ENCODE results near the gene IL13. TPM values are rescaled to one million over a fixed set of nuclear protein-coding genes. Genes with fewer than 3 reads are reported as not detected.

IL13 gene
- total RNA-seq, 1 experiment from 2014 or later: not detected

DNA sequence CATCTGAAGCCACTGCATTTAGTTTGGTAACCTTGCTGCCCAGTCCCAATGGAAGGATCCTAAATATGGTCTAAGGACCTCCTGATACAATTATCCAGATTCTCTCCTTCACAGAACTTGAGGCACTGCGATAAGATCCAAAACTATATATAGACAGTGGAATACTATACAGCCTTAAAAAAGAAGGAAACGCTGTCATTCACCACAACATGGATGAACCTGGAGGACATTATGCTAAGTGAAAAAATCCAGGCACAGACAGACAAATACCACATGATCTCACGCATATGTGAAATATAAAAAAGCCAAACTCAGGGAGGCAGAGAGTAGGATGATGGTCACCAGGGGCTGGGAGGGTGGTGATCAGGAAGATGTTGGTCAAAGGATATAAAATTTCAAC lies 13.0 kb downstream of the IL13 start:
- Mint-ChIP-seq H3K27ac (no peak overlapping the region), H3K27me3 (ENCODE audit: low read depth) (no peaks in the 10 kb centered on the region; the same call in 1 of the 2 replicates), H3K36me3 (peaks cover 2% of the 10 kb centered on the region; the same call in 1 of the 2 replicates), H3K9me3 (peaks cover 9% of the 10 kb centered on the region), H3K4me1 (peaks cover 7% of the 10 kb centered on the region; the same call in 1 of the 2 replicates), H3K4me3 (no peak overlapping the region)
- CTCF ChIA-PET: interaction anchor here (1.6 kb wide), 1 partner anchor 144 kb away, joined by 4 read pairs; no protein-coding TSS in a partner anchor
- POLR2A ChIA-PET: no interaction called here
- no peak for TF ChIP-seq FOXJ3 (CRISPR knock-in tag; IDR thresholded peaks at IDR 0.05; ENCODE audit: borderline replicate concordance)
- TF ChIP-seq IRF2 (CRISPR knock-in tag; IDR thresholded peaks at IDR 0.05; ENCODE audit: borderline replicate concordance, low read depth): no peak
- no peak for TF ChIP-seq ZNF121 (CRISPR knock-in tag; IDR thresholded peaks at IDR 0.05)
- TF ChIP-seq, protein P1, sequence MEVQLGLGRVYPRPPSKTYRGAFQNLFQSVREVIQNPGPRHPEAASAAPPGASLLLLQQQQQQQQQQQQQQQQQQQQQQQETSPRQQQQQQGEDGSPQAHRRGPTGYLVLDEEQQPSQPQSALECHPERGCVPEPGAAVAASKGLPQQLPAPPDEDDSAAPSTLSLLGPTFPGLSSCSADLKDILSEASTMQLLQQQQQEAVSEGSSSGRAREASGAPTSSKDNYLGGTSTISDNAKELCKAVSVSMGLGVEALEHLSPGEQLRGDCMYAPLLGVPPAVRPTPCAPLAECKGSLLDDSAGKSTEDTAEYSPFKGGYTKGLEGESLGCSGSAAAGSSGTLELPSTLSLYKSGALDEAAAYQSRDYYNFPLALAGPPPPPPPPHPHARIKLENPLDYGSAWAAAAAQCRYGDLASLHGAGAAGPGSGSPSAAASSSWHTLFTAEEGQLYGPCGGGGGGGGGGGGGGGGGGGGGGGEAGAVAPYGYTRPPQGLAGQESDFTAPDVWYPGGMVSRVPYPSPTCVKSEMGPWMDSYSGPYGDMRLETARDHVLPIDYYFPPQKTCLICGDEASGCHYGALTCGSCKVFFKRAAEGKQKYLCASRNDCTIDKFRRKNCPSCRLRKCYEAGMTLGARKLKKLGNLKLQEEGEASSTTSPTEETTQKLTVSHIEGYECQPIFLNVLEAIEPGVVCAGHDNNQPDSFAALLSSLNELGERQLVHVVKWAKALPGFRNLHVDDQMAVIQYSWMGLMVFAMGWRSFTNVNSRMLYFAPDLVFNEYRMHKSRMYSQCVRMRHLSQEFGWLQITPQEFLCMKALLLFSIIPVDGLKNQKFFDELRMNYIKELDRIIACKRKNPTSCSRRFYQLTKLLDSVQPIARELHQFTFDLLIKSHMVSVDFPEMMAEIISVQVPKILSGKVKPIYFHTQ (CRISPR knock-in tag; IDR thresholded peaks at IDR 0.05): no peak
- no peak for TF ChIP-seq OVOL2 (CRISPR knock-in tag; IDR thresholded peaks at IDR 0.05; ENCODE audit: borderline replicate concordance)
- TF ChIP-seq EMX1 (CRISPR knock-in tag; IDR thresholded peaks at IDR 0.05): no peak
- no peak for TF ChIP-seq SOX15 (CRISPR knock-in tag; IDR thresholded peaks at IDR 0.05)
- TF ChIP-seq, protein P2, sequence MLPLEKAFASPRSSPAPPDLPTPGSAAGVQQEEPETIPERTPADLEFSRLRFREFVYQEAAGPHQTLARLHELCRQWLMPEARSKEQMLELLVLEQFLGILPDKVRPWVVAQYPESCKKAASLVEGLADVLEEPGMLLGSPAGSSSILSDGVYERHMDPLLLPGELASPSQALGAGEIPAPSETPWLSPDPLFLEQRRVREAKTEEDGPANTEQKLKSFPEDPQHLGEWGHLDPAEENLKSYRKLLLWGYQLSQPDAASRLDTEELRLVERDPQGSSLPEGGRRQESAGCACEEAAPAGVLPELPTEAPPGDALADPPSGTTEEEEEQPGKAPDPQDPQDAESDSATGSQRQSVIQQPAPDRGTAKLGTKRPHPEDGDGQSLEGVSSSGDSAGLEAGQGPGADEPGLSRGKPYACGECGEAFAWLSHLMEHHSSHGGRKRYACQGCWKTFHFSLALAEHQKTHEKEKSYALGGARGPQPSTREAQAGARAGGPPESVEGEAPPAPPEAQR (CRISPR knock-in tag; IDR thresholded peaks at IDR 0.05): no peak
- no peak for DNase-seq (ENCODE audit: low spot score)
- no peak for ATAC-seq

DNA sequence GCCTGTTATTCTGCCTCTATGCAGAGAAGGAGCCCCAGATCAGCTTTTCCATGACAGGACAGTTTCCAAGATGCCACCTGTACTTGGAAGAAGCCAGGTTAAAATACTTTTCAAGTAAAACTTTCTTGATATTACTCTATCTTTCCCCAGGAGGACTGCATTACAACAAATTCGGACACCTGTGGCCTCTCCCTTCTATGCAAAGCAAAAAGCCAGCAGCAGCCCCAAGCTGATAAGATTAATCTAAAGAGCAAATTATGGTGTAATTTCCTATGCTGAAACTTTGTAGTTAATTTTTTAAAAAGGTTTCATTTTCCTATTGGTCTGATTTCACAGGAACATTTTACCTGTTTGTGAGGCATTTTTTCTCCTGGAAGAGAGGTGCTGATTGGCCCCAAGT lies 15.5 kb downstream of the IL13 start:
- no peak for TF ChIP-seq ZNF396 (CRISPR knock-in tag; IDR thresholded peaks at IDR 0.05; ENCODE audit: borderline replicate concordance)
- TF ChIP-seq ELF4 (CRISPR knock-in tag; IDR thresholded peaks at IDR 0.05; ENCODE audit: low read depth): no peak
- Mint-ChIP-seq H3K4me3 (no peak overlapping the region), H3K4me1 (peaks cover 7% of the 10 kb centered on the region; the same call in 1 of the 2 replicates), H3K36me3 (peaks cover 2% of the 10 kb centered on the region; the same call in 1 of the 2 replicates), H3K27me3 (ENCODE audit: low read depth) (no peaks in the 10 kb centered on the region), H3K27ac (no peak overlapping the region), H3K9me3 (peaks cover 9% of the 10 kb centered on the region)
- DNase-seq (ENCODE audit: low spot score): no peak
- ChIA-PET CTCF (no interaction called here), POLR2A (no interaction called here)
- no peak for ATAC-seq

DNA sequence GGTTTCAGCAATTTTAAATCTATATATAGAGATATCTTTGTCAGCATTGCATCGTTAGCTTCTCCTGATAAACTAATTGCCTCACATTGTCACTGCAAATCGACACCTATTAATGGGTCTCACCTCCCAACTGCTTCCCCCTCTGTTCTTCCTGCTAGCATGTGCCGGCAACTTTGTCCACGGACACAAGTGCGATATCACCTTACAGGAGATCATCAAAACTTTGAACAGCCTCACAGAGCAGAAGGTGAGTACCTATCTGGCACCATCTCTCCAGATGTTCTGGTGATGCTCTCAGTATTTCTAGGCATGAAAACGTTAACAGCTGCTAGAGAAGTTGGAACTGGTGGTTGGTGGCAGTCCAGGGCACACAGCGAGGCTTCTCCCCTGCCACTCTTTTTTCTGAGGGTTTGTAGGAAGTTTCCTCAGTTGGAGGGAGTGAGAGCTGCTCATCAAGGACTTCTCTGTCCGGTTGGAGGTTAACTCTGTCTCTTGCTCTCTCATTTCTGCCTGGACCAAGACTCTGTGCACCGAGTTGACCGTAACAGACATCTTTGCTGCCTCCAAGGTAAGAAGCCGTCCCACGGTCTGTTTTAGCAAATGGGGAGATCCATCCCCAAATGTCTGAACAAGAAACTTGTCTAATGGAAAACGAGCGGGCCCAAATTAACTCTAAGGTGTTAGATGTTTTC lies 16.1 kb downstream of the IL13 start, which contains the start of gene IL4:
Gene IL4 (plus strand): TSS at position 51 of the 692 bp plus-strand sequence. CDS start 62 bp downstream, at position 113.
- POLR2A ChIA-PET: no interaction called here
- H3K27ac Mint-ChIP-seq: no peak within 1 kb of the TSS
- peaks cover 2% of the 10 kb centered on the region; the same call in 1 of the 2 replicates for H3K36me3 Mint-ChIP-seq
- DNase-seq (ENCODE audit: low spot score) (no peak), ATAC-seq (no peak)
- peaks cover 9% of the 10 kb centered on the region for H3K9me3 Mint-ChIP-seq
- H3K4me3 Mint-ChIP-seq: no peak within 1 kb of the TSS
- H3K27me3 Mint-ChIP-seq (ENCODE audit: low read depth): no peaks in the 10 kb centered on the region
- CTCF ChIA-PET: interaction anchor here (1.3 kb wide), 1 partner anchor 146 kb away, joined by 4 read pairs; no protein-coding TSS in a partner anchor
- peaks cover 7% of the 10 kb centered on the region; the same call in 1 of the 2 replicates for H3K4me1 Mint-ChIP-seq
- TF ChIP-seq MXD4 (CRISPR knock-in tag; IDR thresholded peaks at IDR 0.05; ENCODE audit: borderline replicate concordance): no peak
- TF ChIP-seq SOX15 (CRISPR knock-in tag; IDR thresholded peaks at IDR 0.05): no peak
- no peak for TF ChIP-seq ZNF416 (CRISPR knock-in tag; IDR thresholded peaks at IDR 0.05)
- no peak for TF ChIP-seq TP53 (CRISPR knock-in tag; IDR thresholded peaks at IDR 0.05)
- TF ChIP-seq, protein P3, sequence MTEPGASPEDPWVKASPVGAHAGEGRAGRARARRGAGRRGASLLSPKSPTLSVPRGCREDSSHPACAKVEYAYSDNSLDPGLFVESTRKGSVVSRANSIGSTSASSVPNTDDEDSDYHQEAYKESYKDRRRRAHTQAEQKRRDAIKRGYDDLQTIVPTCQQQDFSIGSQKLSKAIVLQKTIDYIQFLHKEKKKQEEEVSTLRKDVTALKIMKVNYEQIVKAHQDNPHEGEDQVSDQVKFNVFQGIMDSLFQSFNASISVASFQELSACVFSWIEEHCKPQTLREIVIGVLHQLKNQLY (CRISPR knock-in tag; IDR thresholded peaks at IDR 0.05): no peak
- no peak for TF ChIP-seq ZNF396 (CRISPR knock-in tag; IDR thresholded peaks at IDR 0.05; ENCODE audit: borderline replicate concordance)
- no peak for TF ChIP-seq ZNF423 (CRISPR knock-in tag; IDR thresholded peaks at IDR 0.05)
- TF ChIP-seq, protein P4, sequence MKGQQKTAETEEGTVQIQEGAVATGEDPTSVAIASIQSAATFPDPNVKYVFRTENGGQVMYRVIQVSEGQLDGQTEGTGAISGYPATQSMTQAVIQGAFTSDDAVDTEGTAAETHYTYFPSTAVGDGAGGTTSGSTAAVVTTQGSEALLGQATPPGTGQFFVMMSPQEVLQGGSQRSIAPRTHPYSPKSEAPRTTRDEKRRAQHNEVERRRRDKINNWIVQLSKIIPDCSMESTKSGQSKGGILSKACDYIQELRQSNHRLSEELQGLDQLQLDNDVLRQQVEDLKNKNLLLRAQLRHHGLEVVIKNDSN (CRISPR knock-in tag; IDR thresholded peaks at IDR 0.05): no peak
- TF ChIP-seq, protein P5, sequence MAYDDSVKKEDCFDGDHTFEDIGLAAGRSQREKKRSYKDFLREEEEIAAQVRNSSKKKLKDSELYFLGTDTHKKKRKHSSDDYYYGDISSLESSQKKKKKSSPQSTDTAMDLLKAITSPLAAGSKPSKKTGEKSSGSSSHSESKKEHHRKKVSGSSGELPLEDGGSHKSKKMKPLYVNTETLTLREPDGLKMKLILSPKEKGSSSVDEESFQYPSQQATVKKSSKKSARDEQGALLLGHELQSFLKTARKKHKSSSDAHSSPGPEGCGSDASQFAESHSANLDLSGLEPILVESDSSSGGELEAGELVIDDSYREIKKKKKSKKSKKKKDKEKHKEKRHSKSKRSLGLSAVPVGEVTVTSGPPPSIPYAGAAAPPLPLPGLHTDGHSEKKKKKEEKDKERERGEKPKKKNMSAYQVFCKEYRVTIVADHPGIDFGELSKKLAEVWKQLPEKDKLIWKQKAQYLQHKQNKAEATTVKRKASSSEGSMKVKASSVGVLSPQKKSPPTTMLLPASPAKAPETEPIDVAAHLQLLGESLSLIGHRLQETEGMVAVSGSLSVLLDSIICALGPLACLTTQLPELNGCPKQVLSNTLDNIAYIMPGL (CRISPR knock-in tag; IDR thresholded peaks at IDR 0.05): no peak
- no peak for TF ChIP-seq NFE2L1 (CRISPR knock-in tag; IDR thresholded peaks at IDR 0.05)
- TF ChIP-seq, protein P6, sequence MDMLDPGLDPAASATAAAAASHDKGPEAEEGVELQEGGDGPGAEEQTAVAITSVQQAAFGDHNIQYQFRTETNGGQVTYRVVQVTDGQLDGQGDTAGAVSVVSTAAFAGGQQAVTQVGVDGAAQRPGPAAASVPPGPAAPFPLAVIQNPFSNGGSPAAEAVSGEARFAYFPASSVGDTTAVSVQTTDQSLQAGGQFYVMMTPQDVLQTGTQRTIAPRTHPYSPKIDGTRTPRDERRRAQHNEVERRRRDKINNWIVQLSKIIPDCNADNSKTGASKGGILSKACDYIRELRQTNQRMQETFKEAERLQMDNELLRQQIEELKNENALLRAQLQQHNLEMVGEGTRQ (CRISPR knock-in tag; IDR thresholded peaks at IDR 0.05): no peak
- TF ChIP-seq NFYB (CRISPR knock-in tag; conservative IDR thresholded peaks at IDR 0.05; ENCODE audit: low read depth): no peak
- no peak for TF ChIP-seq NR2C2 (CRISPR knock-in tag; IDR thresholded peaks at IDR 0.05)
- TF ChIP-seq, protein P7, sequence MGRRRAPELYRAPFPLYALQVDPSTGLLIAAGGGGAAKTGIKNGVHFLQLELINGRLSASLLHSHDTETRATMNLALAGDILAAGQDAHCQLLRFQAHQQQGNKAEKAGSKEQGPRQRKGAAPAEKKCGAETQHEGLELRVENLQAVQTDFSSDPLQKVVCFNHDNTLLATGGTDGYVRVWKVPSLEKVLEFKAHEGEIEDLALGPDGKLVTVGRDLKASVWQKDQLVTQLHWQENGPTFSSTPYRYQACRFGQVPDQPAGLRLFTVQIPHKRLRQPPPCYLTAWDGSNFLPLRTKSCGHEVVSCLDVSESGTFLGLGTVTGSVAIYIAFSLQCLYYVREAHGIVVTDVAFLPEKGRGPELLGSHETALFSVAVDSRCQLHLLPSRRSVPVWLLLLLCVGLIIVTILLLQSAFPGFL (CRISPR knock-in tag; IDR thresholded peaks at IDR 0.05; ENCODE audit: borderline replicate concordance): no peak
- no peak for TF ChIP-seq JUN (CRISPR knock-in tag; IDR thresholded peaks at IDR 0.05)

Measured in WTC11 (cell line).